NCI-H526 treated with DMSO at 0.1 percent for 48 hours (cell line): ENCODE measurements around the gene CDC123.
A peak's percentile ranks its signal among the peaks of the same experiment; 100 is the strongest.
"Not testable (repeated sequence)": the region's sequence is repeated elsewhere in the genome, so short reads cannot be mapped to it uniquely, and the experiment has no call there.

ENCODE experiments used
- DNase-seq: peaks from one replicate; lab custom pipeline; 2025; lab: John Stamatoyannopoulos, UW

Gene CDC123

GRCh38 chr10:12235796-12236195 lies 39.8 kb downstream of the CDC123 start:
- no peak for DNase-seq

GRCh38 chr10:12237265-12238220 lies 41.6 kb downstream of the CDC123 start:
- no peak for DNase-seq

GRCh38 chr10:12238821-12239220 lies 42.8 kb downstream of the CDC123 start:
- DNase-seq: no peak

- no peak for DNase-seq
These were observed 46.0 kb downstream of the CDC123 start for GRCh38 chr10:12241810-12242529.

GRCh38 chr10:12243864-12244620 lies 48.1 kb downstream of the CDC123 start:
- DNase-seq: no peak

GRCh38 chr10:12250181-12250580 lies 54.2 kb downstream of the CDC123 start:
- DNase-seq: no peak

GRCh38 chr10:12250702-12251101 lies 54.7 kb downstream of the CDC123 start:
- DNase-seq: not testable (repeated sequence)

- DNase-seq: no peak
These were observed 55.6 kb downstream of the CDC123 start for GRCh38 chr10:12251581-12251980.

- DNase-seq: no peak
These were observed 57.0 kb downstream of the CDC123 start for GRCh38 chr10:12252882-12253546.

- no peak for DNase-seq
These were observed 59.1 kb downstream of the CDC123 start for GRCh38 chr10:12255048-12255447.

GRCh38 chr10:12259988-12260387 lies 64.0 kb downstream of the CDC123 start:
- no peak for DNase-seq

- DNase-seq: peak; percentile 83
These were observed 66.4 kb downstream of the CDC123 start for GRCh38 chr10:12262278-12262981.

- peak; percentile 28 for DNase-seq
These were observed 68.4 kb downstream of the CDC123 start for GRCh38 chr10:12264204-12264940.

- DNase-seq: no peak
These were observed 73.1 kb downstream of the CDC123 start for GRCh38 chr10:12269056-12269455.

- no peak for DNase-seq
These were observed 75.2 kb downstream of the CDC123 start for GRCh38 chr10:12271210-12271540.

- not testable (repeated sequence) for DNase-seq
These were observed 81.9 kb downstream of the CDC123 start for GRCh38 chr10:12277862-12278261.

- no peak for DNase-seq
These were observed 83.3 kb downstream of the CDC123 start for GRCh38 chr10:12279281-12279680.

- no peak for DNase-seq
These were observed 91.8 kb downstream of the CDC123 start for GRCh38 chr10:12287772-12288171.

GRCh38 chr10:12297784-12298183 lies 101.8 kb downstream of the CDC123 start:
- not testable (repeated sequence) for DNase-seq

- no peak for DNase-seq
These were observed 103.4 kb downstream of the CDC123 start for GRCh38 chr10:12299222-12299965.
